Tibial artery (tissue), 4 donors: ENCODE measurements around the gene NHERF2.

Experiments used
- DNase-seq, 2 donors: peaks; one replicate each; pipeline ENCODE4 v3.0.0-alpha.2; 2019
- H3K27ac ChIP-seq, 2 donors: fragments of 200-600 bp; sonication (generic) in 1 of 2; 1 replicate in 1 of 2; 2 replicates in 1 of 2; pipeline ENCODE4 v1.5.1; 2018 to 2019; ENCODE audit warnings: mild to moderate bottlenecking in 1 of 2
- H3K27me3 ChIP-seq, 2 donors: fragments of 200-600 bp; sonication (generic) in 1 of 2; one replicate each; pipeline versions ENCODE4 v1.5.1 to v1.6.0; 2016 to 2019
- H3K36me3 ChIP-seq, 3 donors: fragments of 200-600 bp; sonication (generic) in 2 of 3; one replicate each; pipeline ENCODE4 v1.5.1; 2016 to 2019; ENCODE audit warnings: mild to moderate bottlenecking in 2 of 3
- H3K4me1 ChIP-seq, 4 donors: fragments of 200-600 bp; sonication (generic) in 2 of 4; 1 replicate in 3 of 4; 2 replicates in 1 of 4; pipeline ENCODE4 v1.5.1; 2016 to 2019
- H3K4me3 ChIP-seq, 2 donors: fragments of 200-600 bp; sonication (generic) in 1 of 2; 1 replicate in 1 of 2; 2 replicates in 1 of 2; pipeline ENCODE4 v1.5.1; 2018 to 2019; ENCODE audit warnings: mild to moderate bottlenecking in 2 of 2
- H3K9me3 ChIP-seq, 3 donors: fragments of 200-600 bp; sonication (generic) in 1 of 3; one replicate each; pipeline ENCODE4 v1.5.1; 2016 to 2019
- CTCF ChIP-seq, 2 experiments: fragments of 200-600 bp in 1 of 2; fragments of 450-650 bp in 1 of 2; IDR thresholded peaks; one replicate each; pipeline ENCODE4 v1.5.1; 2017 to 2019; ENCODE audit warnings: antibody characterized with exemption in 2 of 2, mild to moderate bottlenecking in 1 of 2, moderate library complexity in 1 of 2
- intact Hi-C: fragments of 100-400 bp; cut with DNase I; formaldehyde crosslinking; loops from one replicate; pipeline ENCODE4 v1.15.0; 2023; ENCODE audit warnings: low total_unique reads

Gene NHERF2

GRCh38 chr16:2077016-2077415 is 50.3 kb downstream of the NHERF2 start:
- no peak for TF ChIP-seq CTCF (IDR thresholded peaks at IDR 0.05)
- intact Hi-C loops, result no loop called here

GRCh38 chr16:2077696-2078095 is 51.0 kb downstream of the NHERF2 start:
- no peak for DNase-seq
- H3K36me3 ChIP-seq, result peaks cover 37 to 100% (median 92%) of the 10 kb centered on the region in 3 donors
- intact Hi-C loops, result no loop called here

More at GRCh38 chr16:2077016-2077415, 50.3 kb downstream of the NHERF2 start:
- peaks cover 0 to 7% (median 0%) of the 10 kb centered on the region in 4 donors for H3K4me1 ChIP-seq
- no peaks in the 10 kb centered on the region for H3K9me3 ChIP-seq
- no peak for DNase-seq
- no peak overlapping the region for H3K27ac ChIP-seq
- peaks cover 43 to 100% (median 92%) of the 10 kb centered on the region in 3 donors for H3K36me3 ChIP-seq
- no peak overlapping the region for H3K4me3 ChIP-seq
- H3K27me3 ChIP-seq, result no peaks in the 10 kb centered on the region

GRCh38 chr16:2078096-2078495 is 51.4 kb downstream of the NHERF2 start:
- intact Hi-C loops, result no loop called here
- peaks cover 33 to 100% (median 88%) of the 10 kb centered on the region in 3 donors for H3K36me3 ChIP-seq

More at GRCh38 chr16:2077696-2078095, 51.0 kb downstream of the NHERF2 start:
- H3K27ac ChIP-seq, result no peak overlapping the region
- no peak overlapping the region for H3K4me3 ChIP-seq
- TF ChIP-seq CTCF (IDR thresholded peaks at IDR 0.05), result no peak
- no peaks in the 10 kb centered on the region for H3K9me3 ChIP-seq
- peaks cover 0 to 14% (median 0%) of the 10 kb centered on the region in 4 donors for H3K4me1 ChIP-seq
- no peaks in the 10 kb centered on the region for H3K27me3 ChIP-seq

GRCh38 chr16:2078691-2079090 is 52.0 kb downstream of the NHERF2 start:
- Histone ChIP-seq H3K4me1 (peaks cover 0 to 16% (median 0%) of the 10 kb centered on the region in 4 donors), H3K27me3 (no peaks in the 10 kb centered on the region), H3K36me3 (peaks cover 29 to 100% (median 85%) of the 10 kb centered on the region in 3 donors), H3K4me3 (no peak overlapping the region), H3K27ac (no peak overlapping the region), H3K9me3 (no peaks in the 10 kb centered on the region)
- intact Hi-C loops, result no loop called here
- no peak for DNase-seq
- TF ChIP-seq CTCF (IDR thresholded peaks at IDR 0.05), result no peak

More at GRCh38 chr16:2078096-2078495, 51.4 kb downstream of the NHERF2 start:
- Histone ChIP-seq H3K27ac (no peak overlapping the region), H3K4me3 (no peak overlapping the region), H3K9me3 (no peaks in the 10 kb centered on the region), H3K4me1 (peaks cover 0 to 16% (median 0%) of the 10 kb centered on the region in 4 donors), H3K27me3 (no peaks in the 10 kb centered on the region)
- DNase-seq, result no peak
- TF ChIP-seq CTCF (IDR thresholded peaks at IDR 0.05), result no peak

- Histone ChIP-seq H3K27ac (no peak overlapping the region), H3K4me3 (no peak overlapping the region), H3K36me3 (peaks cover 22 to 100% (median 81%) of the 10 kb centered on the region in 3 donors), H3K4me1 (peaks cover 0 to 16% (median 0%) of the 10 kb centered on the region in 4 donors), H3K27me3 (no peaks in the 10 kb centered on the region), H3K9me3 (no peaks in the 10 kb centered on the region)
- intact Hi-C loops, result no loop called here
- TF ChIP-seq CTCF (IDR thresholded peaks at IDR 0.05), result no peak
- no peak for DNase-seq
Measured at GRCh38 chr16:2079311-2079800, 52.7 kb downstream of the NHERF2 start.
